Osteocyte (in vitro differentiated cells): ENCODE data around the gene PNCK. TPM values are rescaled to one million over a fixed set of nuclear protein-coding genes. Genes with fewer than 3 reads are reported as not detected.
"Not testable (repeated sequence)": the region's sequence is repeated elsewhere in the genome, so short reads cannot be mapped to it uniquely, and the experiment has no call there.

ENCODE experiments used
- DNase-seq: peaks from one replicate; pipeline ENCODE4 v3.0.0; 2021; ENCODE audit warnings: mixed read lengths; ENCODE audit not compliant: unreplicated experiment; ENCODE audit errors: extremely low spot score
- H3K27ac Mint-ChIP-seq: one replicate; pipeline ENCODE4 v1.8.0; 2021; ENCODE audit warnings: mild to moderate bottlenecking, mixed read lengths; ENCODE audit not compliant: unreplicated experiment
- H3K27me3 Mint-ChIP-seq: one replicate; pipeline ENCODE4 v1.8.0; 2021; ENCODE audit warnings: mixed read lengths; ENCODE audit not compliant: unreplicated experiment
- H3K36me3 Mint-ChIP-seq: one replicate; pipeline ENCODE4 v1.8.0; 2021; ENCODE audit warnings: mixed read lengths; ENCODE audit not compliant: unreplicated experiment
- H3K4me1 Mint-ChIP-seq: one replicate; pipeline ENCODE4 v1.8.0; 2021; ENCODE audit warnings: mixed read lengths; ENCODE audit not compliant: unreplicated experiment
- H3K4me3 Mint-ChIP-seq: one replicate; pipeline ENCODE4 v1.8.0; 2021; ENCODE audit warnings: mild to moderate bottlenecking, moderate library complexity, mixed read lengths; ENCODE audit not compliant: unreplicated experiment
- H3K9me3 Mint-ChIP-seq: one replicate; pipeline ENCODE4 v1.8.0; 2021; ENCODE audit warnings: mixed read lengths; ENCODE audit not compliant: unreplicated experiment
- CTCF ChIP-seq: fragments of 200-600 bp; sonication (generic); IDR thresholded peaks from 2 replicates; pipeline ENCODE4 v1.5.0; 2021; ENCODE audit warnings: antibody characterized with exemption, mild to moderate bottlenecking, moderate library complexity
- total RNA-seq: library from RNA; stranded (reverse); gene quantifications from 2 replicates; pipeline ENCODE4 v1.2.1, GENCODE V29; 2021

PNCK gene
- total RNA-seq, 1 donor from 2014 or later = 3.6 TPM

GRCh38 chrX:153696100-153696499, 22.5 kb upstream of the PNCK start:
- Mint-ChIP-seq H3K4me1 (peaks cover 9% of the 10 kb centered on the region), H3K27ac (no peak overlapping the region), H3K9me3 (no peaks in the 10 kb centered on the region), H3K27me3 (no peaks in the 10 kb centered on the region), H3K36me3 (peaks cover 4% of the 10 kb centered on the region), H3K4me3 (no peak overlapping the region)
- no peak for TF ChIP-seq CTCF
- DNase-seq = no peak

GRCh38 chrX:153694687-153695270, 21.2 kb upstream of the PNCK start:
- peaks cover 4% of the 10 kb centered on the region for H3K36me3 Mint-ChIP-seq
- no peaks in the 10 kb centered on the region for H3K9me3 Mint-ChIP-seq
- no peak overlapping the region for H3K4me3 Mint-ChIP-seq
- DNase-seq = no peak
- no peak for TF ChIP-seq CTCF
- no peak overlapping the region for H3K27ac Mint-ChIP-seq
- no peaks in the 10 kb centered on the region for H3K27me3 Mint-ChIP-seq
- peaks cover 4% of the 10 kb centered on the region for H3K4me1 Mint-ChIP-seq

- not testable (repeated sequence) for H3K9me3 Mint-ChIP-seq, H3K4me3 Mint-ChIP-seq, H3K36me3 Mint-ChIP-seq, H3K27ac Mint-ChIP-seq, DNase-seq, H3K27me3 Mint-ChIP-seq, H3K4me1 Mint-ChIP-seq
Observed at GRCh38 chrX:153694256-153694655, 20.6 kb upstream of the PNCK start.

GRCh38 chrX:153693216-153694086, 19.8 kb upstream of the PNCK start:
- no peak for TF ChIP-seq CTCF
- DNase-seq = no peak
- H3K4me3 Mint-ChIP-seq = no peak overlapping the region
- no peak overlapping the region for H3K27ac Mint-ChIP-seq
- no peaks in the 10 kb centered on the region for H3K9me3 Mint-ChIP-seq
- H3K36me3 Mint-ChIP-seq = peaks cover under 1% of the 10 kb centered on the region
- H3K4me1 Mint-ChIP-seq = peaks cover 9% of the 10 kb centered on the region
- H3K27me3 Mint-ChIP-seq = no peaks in the 10 kb centered on the region

GRCh38 chrX:153692611-153693156, 19.1 kb upstream of the PNCK start:
- Mint-ChIP-seq H3K9me3 (no peaks in the 10 kb centered on the region), H3K4me3 (no peak overlapping the region), H3K4me1 (peaks cover 9% of the 10 kb centered on the region), H3K36me3 (no peaks in the 10 kb centered on the region), H3K27me3 (no peaks in the 10 kb centered on the region), H3K27ac (no peak overlapping the region)
- TF ChIP-seq CTCF = no peak
- DNase-seq = no peak
